Activated CD8-positive, alpha-beta memory T cell treated with anti-CD3 and anti-CD28 coated beads for 24 hours (primary cell): ENCODE data around the gene CDR2L.
"Not testable (repeated sequence)": the region's sequence is repeated elsewhere in the genome, so short reads cannot be mapped to it uniquely, and the experiment has no call there.

Source experiments
- DNase-seq: peaks from one replicate; pipeline ENCODE4 v3.0.0-alpha.2; 2020

Gene CDR2L

GRCh38 chr17:75011401-75012095 lies 24.1 kb downstream of the CDR2L start:
- no peak for DNase-seq

- DNase-seq: no peak
Observed at GRCh38 chr17:75012096-75012345, 24.6 kb downstream of the CDR2L start.

DNA sequence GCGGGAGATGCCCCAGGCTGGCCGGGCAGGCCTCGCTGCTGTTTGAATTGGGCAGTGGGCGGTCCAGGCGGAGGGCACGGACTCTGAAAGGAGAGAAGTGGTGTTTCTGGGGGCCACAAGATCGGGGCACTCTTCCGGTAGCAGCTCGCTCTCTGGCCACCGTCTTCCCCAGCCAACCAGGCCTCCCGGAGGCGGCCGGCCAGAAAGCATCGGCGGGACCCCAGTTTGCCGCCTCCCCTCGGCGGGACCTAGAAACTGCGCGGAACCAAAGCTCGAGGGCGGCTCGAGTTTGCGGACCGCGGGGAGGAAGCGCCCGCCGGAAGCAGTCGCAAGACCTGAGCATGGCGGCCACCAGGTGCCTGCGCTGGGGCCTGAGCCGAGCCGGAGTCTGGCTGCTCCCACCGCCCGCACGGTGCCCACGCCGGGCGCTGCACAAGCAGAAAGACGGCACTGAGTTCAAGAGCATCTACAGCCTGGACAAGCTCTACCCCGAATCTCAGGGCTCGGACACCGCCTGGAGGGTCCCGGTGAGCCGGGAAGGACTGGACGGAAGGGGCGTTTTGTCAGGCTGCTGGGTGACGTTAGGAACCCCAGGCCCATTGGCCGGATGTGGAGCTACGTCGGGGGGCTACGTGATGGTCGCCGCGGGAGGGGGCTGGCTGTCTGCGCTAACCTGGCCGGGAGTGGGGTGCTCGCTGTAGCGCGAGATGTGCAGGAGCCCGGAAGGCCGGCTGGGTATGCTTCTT lies 25.1 kb downstream of the CDR2L start, which contains the start of gene MRPL58:
TSS of gene MRPL58 (plus strand) at position 325 of the 746 bp plus-strand sequence. CDS start at position 342, 17 bp downstream.
- DNase-seq: peak; percentile 93

- DNase-seq: no peak
Observed at GRCh38 chr17:75013092-75013559, 25.7 kb downstream of the CDR2L start.

- DNase-seq: no peak
Observed at GRCh38 chr17:75019146-75019545, 31.7 kb downstream of the CDR2L start.

DNA sequence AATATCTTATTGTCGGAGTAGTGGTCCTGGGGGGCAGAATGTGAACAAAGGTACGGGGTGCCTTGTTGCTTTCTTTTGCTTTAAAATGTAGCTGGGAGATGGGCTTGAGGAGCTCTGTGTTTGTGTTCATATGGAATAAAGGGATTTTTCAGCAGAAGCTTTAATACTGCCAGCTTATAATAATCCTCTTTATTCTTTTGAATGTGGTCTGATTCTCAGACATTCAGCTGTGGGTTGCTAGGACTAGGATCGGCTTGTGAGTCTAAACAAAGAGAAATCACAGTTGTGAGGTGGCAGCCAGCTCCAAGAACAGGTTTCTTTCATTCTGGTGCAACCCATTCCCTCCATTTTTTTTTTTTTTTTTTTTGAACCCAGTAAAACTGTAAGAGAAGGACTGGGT lies 32.3 kb downstream of the CDR2L start:
- DNase-seq: no peak

GRCh38 chr17:75020331-75021110 lies 33.1 kb downstream of the CDR2L start:
- no peak for DNase-seq

DNA sequence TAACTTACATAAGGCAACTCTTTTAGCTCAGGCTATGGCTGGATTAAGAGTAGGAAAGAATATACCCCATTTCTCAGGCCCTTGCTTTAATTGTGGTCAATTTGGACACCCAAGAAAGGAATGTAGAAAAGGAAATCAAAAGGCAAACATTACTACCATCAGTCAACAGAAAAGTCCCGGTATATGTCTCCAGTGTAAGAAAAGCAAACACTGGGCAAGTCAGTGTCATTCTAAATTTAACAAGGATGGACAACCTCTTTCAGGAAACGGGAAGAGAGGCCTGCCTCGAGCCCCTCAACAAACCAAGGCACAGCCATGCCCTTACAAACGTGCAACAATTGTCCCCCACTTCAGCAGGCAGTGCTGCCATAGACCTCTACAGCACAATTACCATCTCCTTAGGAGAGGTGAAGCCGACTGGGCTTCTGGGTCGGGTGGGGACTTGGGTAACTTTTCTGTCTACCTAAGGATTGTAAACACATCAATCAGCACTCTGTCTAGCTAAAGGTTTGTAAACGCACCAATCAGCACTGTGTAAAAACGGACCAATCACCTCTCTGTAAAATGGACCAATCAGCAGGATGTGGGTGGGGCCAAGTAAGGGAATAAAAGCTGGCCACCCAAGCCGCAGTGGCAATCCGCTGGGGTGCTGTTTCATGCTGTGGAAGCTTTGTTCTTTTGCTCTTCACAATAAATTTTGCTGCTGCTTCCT lies 37.4 kb downstream of the CDR2L start:
- DNase-seq: peak; percentile 70

DNA sequence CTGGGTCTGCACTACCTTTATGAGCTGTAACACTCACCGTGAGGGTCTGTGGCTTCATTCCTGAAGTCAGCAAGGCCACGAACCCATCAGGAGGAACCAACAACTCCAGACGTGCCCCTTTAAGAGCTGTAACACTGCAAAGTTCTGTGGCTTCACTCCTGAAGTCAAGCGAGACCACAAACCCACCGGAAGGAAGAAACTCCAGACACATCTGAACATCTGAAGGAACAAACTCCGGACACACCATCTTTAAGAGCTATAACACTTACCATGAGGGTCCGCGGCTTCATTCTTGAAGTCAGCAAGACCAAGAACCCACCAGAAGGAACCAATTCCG lies 37.9 kb downstream of the CDR2L start:
- DNase-seq: not testable (repeated sequence)

DNA sequence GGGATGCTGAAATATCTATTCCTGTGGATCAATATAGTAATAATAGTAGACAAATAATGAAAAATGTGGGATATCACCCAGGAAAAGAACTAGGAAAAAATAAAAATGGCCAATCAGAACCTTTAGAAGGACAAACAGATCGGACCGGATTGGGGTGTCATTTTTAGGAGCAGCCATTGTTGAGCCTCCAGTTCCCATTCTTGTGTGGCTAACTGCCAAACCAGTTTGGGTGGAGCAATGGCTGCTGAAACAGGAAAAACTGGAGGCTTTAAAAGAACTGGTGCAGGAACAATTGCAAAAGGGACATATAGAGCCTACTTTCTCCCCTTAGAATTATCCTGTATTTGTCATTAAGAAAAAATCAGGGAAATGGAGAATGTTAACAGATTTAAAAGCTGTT lies 39.2 kb downstream of the CDR2L start:
- not testable (repeated sequence) for DNase-seq

GRCh38 chr17:75030161-75030560 lies 42.7 kb downstream of the CDR2L start:
- DNase-seq: no peak

DNA sequence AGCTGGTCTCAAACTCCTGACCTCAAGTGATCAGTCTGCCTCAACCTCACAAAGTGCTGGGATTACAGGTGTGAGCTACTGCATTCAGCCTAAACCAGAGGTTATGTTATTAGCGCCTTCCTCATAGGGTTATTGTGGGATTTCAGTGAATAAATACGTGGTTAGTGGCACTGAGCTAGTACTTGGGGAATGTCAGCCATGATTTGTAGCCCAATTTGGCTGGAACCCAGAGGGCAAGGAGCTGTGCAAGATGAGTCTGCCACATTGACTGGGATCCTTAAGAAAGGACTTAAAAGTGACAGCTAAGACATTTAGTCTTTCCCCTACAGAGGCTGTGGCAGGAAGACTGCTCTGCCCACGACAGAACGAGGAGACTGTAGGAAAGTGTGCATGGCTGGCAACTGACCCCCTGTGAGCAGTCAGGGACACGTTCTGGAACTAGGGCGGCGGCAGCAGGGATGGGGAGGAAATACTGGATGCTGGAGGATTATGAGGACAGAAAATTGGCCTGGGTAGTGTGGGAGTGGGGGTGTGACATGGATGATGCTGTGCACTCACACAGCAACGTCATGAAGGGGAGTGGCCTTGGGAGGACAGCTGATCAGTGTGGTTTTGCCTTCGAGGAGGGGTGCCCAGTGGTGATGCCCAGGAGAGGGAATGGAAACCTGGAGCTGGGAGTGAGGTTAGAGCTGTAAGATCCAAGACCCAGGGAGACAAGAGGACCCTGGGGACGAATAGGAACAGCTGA lies 44.7 kb downstream of the CDR2L start:
- peak; percentile 77 for DNase-seq

DNA sequence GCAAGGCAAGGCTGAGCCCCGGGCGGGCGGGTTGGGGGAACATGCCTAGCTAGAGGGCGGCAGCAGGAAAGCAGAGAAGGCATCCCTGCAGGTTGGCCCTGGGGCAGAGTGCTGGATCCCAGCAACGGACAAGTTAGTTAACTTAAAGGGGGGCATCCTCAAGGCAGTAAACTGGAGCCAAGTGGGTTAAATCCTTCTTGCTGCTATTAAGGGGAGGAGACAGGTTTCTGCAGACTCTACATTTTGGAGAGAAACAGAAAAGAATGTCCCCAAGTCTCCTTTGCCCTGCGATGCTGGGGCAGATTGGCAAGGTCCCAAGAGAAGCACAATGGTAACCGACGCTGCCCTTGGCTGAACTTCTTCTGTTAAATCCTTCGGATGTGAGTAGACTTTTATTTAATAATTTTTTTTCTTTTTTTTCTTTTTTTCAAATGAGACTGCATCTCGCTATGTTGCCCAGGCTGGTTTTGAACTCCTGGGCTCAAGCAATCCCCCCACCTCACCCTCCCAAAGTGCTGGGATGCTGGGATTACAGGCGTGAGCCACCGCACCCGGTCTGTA lies 45.4 kb downstream of the CDR2L start:
- no peak for DNase-seq

DNA sequence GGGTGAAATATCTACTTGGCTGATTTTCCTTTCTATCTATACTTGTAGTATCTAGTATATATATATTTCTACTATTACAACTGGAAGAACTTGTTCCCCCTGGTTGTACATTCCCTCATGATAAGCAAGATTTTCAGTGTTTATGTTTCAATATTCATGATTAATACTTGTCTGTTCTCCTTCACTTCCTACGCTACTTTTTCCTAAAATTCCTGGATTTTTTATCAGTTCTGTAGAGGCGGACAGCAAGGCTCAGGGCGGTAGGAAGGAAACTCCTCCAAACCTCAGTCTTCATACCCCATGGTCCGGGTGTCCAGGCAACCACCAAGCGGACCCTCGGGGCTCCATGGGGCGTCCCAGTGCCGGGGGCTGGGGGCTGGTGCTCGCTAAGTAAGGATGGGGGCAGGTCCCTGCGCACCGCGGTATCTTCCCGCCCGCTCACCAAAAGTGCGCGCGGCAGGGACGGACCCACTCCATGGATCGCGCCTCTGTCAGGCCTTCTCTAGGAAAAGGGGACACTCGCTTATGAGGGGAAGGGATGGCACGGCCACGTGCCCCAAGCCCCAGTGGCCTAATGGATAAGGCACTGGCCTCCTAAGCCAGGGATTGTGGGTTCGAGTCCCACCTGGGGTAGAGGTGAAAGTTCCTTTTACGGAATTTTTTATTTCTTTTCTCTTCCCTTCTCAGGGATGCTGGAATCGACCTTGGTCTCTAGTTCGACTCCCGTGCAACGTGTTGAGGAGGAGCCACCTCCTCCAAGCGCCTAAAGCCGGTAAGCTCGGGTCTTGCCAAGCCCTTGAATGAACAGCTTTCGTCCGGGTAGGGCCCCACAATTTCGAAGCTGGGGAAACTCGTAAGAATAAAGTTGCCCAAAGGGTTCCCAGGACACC lies 46.2 kb downstream of the CDR2L start:
- peak; percentile 100 for DNase-seq

- DNase-seq: peak; percentile 99
Observed at GRCh38 chr17:75034236-75034908, 46.9 kb downstream of the CDR2L start.

GRCh38 chr17:75036643-75037268 lies 49.3 kb downstream of the CDR2L start:
- DNase-seq: peak; percentile 84

DNA sequence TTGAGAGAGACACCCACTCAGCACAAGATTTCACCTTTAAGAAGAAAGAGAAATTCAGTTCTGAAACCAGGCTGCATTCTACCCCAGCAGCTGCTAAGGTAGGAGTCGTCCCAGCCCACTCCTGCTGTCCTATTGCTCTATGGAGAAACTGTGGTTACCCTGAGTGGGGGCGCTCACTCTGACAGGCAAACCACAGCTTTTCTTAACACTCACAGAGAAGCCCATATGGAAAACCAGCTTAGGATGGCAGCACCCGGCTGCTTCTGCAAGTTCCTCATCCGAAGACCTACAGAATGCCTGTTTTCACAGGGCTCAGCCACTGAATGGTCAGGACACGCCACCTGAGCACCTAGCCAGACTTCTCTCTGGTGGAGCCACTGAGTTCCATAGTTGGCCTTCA lies 51.8 kb downstream of the CDR2L start:
- no peak for DNase-seq

GRCh38 chr17:75041656-75042280 lies 54.3 kb downstream of the CDR2L start:
- no peak for DNase-seq

- not testable (repeated sequence) for DNase-seq
Observed at GRCh38 chr17:75043789-75044188, 56.4 kb downstream of the CDR2L start.
